ENCODE data around the gene SIKE1. TPM values are rescaled to one million over a fixed set of nuclear protein-coding genes. Genes with fewer than 3 reads are reported as not detected.
A peak's percentile ranks its signal among the peaks of the same experiment; 100 is the strongest.

The SIKE1 gene
- total and polyA plus RNA-seq, 4 donors, result 36.5 to 126 (median 67.0) TPM

Small RNAs within 50 kb of the gene (small RNA-seq; reads per million reads assigned to genes)
- gene RNY1P13 (ENCODE audit: low replicate concordance), result 1.6 reads per million, percentile 87 among the genes with 10 or more reads in this experiment

Other genes with a start within 250 kb of the SIKE1 start
- 10 to 100 TPM; 54.4 to 56.2 TPM for gene BCAS2, start 199.1 kb downstream of the SIKE1 start, total RNA-seq
- 10 to 100 TPM; 64.3 to 77.3 TPM for gene BCAS2, start 199.1 kb downstream of the SIKE1 start, polyA plus RNA-seq (ENCODE audit: insufficient read length in 2 of 2)
- gene DENND2C, start 110.6 kb downstream of the SIKE1 start, total RNA-seq, result 1 to 10 TPM; 4.0 to 9.3 TPM
- gene DENND2C, start 110.6 kb downstream of the SIKE1 start, polyA plus RNA-seq (ENCODE audit: insufficient read length in 2 of 2), result 1 to 10 TPM; 1.7 to 2.7 TPM
- under 1 TPM in 1 of 2 donors, not detected in 1; 0.89 TPM for gene AMPD1, start 85.1 kb downstream of the SIKE1 start, total RNA-seq
- gene AMPD1, start 85.1 kb downstream of the SIKE1 start, polyA plus RNA-seq (ENCODE audit: insufficient read length in 2 of 2), result under 1 TPM in 1 of 2 donors, not detected in 1; 0.27 TPM
- 10 to 100 TPM; 47.5 to 53.0 TPM for gene NRAS, start 63.9 kb downstream of the SIKE1 start, total RNA-seq
- 10 to 100 TPM; 35.8 to 54.1 TPM for gene NRAS, start 63.9 kb downstream of the SIKE1 start, polyA plus RNA-seq (ENCODE audit: insufficient read length in 2 of 2)
- 100 to 1,000 TPM; 320 to 727 TPM for gene CSDE1, start 22.7 kb downstream of the SIKE1 start, total RNA-seq
- 100 to 1,000 TPM; 260 to 316 TPM for gene CSDE1, start 22.7 kb downstream of the SIKE1 start, polyA plus RNA-seq (ENCODE audit: insufficient read length in 2 of 2)
- under 1 TPM in 1 of 2 donors, not detected in 1; 0.11 TPM for gene SYCP1, start 74.2 kb upstream of the SIKE1 start, total RNA-seq
- gene SYCP1, start 74.2 kb upstream of the SIKE1 start, polyA plus RNA-seq (ENCODE audit: insufficient read length in 2 of 2), result under 1 TPM in 1 of 2 donors, not detected in 1; 0.48 TPM
- not detected for gene TSHB, start 249.1 kb upstream of the SIKE1 start, total RNA-seq
- 1 to 10 TPM in 1 of 2 donors, not detected in 1; 1.3 TPM for gene TSHB, start 249.1 kb upstream of the SIKE1 start, polyA plus RNA-seq (ENCODE audit: insufficient read length in 2 of 2)